Right atrium auricular region (tissue), 2 donors: ENCODE results near the gene NTN5. TPM values are rescaled to one million over a fixed set of nuclear protein-coding genes. Genes with fewer than 3 reads are reported as not detected.
"Not testable (repeated sequence)": the region's sequence is repeated elsewhere in the genome, so short reads cannot be mapped to it uniquely, and the experiment has no call there.

ENCODE experiments used
- DNase-seq: peaks from one replicate; pipeline ENCODE4 v3.0.0-alpha.2; 2019; ENCODE audit warnings: low spot score
- H3K27ac ChIP-seq, 2 donors: fragments of 200-600 bp; sonication (generic); 1 replicate in 1 of 2; 2 replicates in 1 of 2; pipeline ENCODE4 v1.5.1; 2016 to 2019
- H3K27me3 ChIP-seq, 2 donors: fragments of 200-600 bp; sonication (generic); one replicate each; pipeline versions ENCODE4 v1.5.1 to v1.6.0; 2017 to 2019
- H3K36me3 ChIP-seq: fragments of 200-600 bp; sonication (generic); one replicate; pipeline ENCODE4 v1.5.1; 2016
- H3K4me1 ChIP-seq, 2 donors: fragments of 200-600 bp; sonication (generic); one replicate each; pipeline versions ENCODE4 v1.5.1 to v1.6.0; 2017 to 2019
- H3K4me3 ChIP-seq, 2 donors: fragments of 200-600 bp; sonication (generic); 1 replicate in 1 of 2; 2 replicates in 1 of 2; pipeline ENCODE4 v1.5.1; 2017 to 2019; ENCODE audit warnings: mild to moderate bottlenecking in 1 of 2, moderate library complexity in 1 of 2
- H3K9me3 ChIP-seq, 2 donors: fragments of 200-600 bp; sonication (generic); one replicate each; pipeline ENCODE4 v1.5.1; 2019
- total RNA-seq, 2 donors: library from RNA; depleted of rRNA; stranded (reverse); fragments of >200 nt; gene quantifications; one replicate each; pipeline ENCODE4 v1.1.0, GENCODE V29; 2016
- TF ChIP-seq, protein P1 (sequence below), 2 donors: fragments of 200-600 bp; sonication (generic); IDR thresholded peaks; one replicate each; pipeline ENCODE4 v1.5.1; 2019; ENCODE audit warnings: antibody characterized with exemption in 2 of 2

NTN5 gene
- total RNA-seq, 2 donors from 2014 or later: 0.16 TPM; not detected in 1

DNA sequence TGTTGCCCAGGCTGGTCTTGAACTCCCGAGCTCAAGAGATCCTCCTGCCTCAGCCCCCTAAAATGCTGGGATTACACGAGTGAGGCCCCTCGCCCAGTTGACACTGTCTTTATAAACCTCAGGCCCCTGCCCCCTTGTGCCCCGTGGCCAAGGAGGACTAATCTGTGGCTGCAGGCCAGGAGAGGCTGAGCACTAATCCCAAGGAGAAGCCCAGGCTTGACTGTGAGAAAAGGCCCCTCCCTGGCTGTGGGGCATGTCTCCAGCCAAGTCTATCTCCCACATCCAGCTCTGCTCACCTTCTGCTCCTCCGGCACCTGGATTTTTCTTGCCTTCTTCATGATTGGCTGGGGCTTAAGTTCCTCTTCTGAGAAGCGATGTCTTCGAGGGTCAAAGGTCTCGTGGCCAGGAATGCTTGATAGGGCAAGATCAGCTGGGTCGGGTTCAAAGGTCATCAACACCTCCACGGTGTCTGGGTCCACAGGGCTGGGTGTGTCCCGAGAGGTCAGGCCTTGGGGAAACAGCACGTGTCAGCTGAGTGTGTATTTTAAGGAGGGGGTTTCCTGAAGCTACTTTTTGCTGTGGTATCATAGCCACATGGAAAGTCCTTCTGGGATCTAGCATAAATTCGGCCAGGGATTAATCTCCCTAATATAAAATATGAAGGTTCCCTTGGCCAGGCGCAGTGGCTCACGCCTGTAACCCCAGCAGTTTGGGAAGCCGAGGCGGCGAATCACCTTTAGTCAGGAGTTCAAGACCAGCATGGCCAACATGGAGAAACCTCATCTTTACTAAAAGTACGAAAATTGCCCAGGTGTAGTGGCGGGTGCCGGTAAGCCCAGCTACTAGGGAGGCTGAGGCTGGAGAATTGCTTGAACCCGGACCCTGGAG, 39.4 kb downstream of the NTN5 start:
- Histone ChIP-seq H3K4me1 (peaks cover 0 to 75% of the 10 kb centered on the region in 2 donors), H3K27me3 (no peaks in the 10 kb centered on the region), H3K27ac (peak overlapping the region; percentile 97 to 98), H3K9me3 (no peaks in the 10 kb centered on the region), H3K36me3 (no peaks in the 10 kb centered on the region), H3K4me3 (peak overlapping the region in 1 of 2 donors; percentile 78)
- DNase-seq: no peak
- TF ChIP-seq, protein P1, sequence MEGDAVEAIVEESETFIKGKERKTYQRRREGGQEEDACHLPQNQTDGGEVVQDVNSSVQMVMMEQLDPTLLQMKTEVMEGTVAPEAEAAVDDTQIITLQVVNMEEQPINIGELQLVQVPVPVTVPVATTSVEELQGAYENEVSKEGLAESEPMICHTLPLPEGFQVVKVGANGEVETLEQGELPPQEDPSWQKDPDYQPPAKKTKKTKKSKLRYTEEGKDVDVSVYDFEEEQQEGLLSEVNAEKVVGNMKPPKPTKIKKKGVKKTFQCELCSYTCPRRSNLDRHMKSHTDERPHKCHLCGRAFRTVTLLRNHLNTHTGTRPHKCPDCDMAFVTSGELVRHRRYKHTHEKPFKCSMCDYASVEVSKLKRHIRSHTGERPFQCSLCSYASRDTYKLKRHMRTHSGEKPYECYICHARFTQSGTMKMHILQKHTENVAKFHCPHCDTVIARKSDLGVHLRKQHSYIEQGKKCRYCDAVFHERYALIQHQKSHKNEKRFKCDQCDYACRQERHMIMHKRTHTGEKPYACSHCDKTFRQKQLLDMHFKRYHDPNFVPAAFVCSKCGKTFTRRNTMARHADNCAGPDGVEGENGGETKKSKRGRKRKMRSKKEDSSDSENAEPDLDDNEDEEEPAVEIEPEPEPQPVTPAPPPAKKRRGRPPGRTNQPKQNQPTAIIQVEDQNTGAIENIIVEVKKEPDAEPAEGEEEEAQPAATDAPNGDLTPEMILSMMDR (IDR thresholded peaks at IDR 0.05): no peak

DNA sequence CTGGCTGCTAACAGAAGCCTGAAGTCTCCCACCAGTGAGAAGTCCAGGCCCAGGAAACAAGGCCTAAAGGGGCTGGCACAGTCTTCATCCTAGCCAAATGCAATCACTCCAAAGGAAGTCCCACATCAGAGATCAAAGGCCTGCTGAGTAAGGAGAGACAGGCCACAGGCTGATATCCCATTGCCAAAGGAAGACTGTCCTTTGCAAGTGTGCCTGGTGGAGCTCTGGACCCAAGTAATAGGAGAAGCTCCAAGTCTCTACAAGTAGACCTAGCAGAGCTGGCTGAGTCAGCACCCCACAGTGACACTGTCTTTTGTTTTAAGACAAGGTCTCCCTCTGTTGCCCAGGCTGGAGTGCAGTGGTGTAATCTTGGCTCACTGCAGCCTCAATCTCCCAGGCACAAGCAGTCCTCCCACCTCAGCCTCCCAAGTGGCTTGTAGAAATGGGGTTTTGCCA, 40.1 kb downstream of the NTN5 start:
- Histone ChIP-seq H3K9me3 (no peaks in the 10 kb centered on the region), H3K4me3 (no peak overlapping the region), H3K27ac (peak overlapping the region in 1 of 2 donors; percentile 98), H3K27me3 (no peaks in the 10 kb centered on the region), H3K4me1 (peaks cover 0 to 74% of the 10 kb centered on the region in 2 donors), H3K36me3 (no peaks in the 10 kb centered on the region)
- no peak for DNase-seq
- TF ChIP-seq, protein P1 (IDR thresholded peaks at IDR 0.05): no peak

DNA sequence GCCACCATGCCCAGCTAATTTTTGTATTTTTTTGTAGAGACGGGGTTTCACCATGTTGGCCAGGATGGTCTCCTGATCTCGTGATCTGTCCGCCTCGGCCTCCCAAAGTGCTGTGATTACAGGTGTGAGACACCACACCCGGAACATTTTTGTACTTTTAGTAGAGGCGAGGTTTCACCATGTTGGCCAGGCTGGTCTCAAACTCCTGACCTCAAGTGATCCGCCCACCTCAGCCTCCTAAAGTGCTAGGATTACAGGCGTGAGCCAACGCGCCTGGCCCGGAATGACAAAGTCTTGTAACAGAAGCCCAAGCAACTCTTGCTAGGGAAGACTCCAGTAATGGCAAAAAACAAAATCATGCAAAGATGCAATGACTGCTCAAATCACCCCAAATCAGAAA, 40.5 kb downstream of the NTN5 start:
- not testable (repeated sequence) for H3K9me3 ChIP-seq, H3K27me3 ChIP-seq, DNase-seq, H3K36me3 ChIP-seq, H3K4me3 ChIP-seq
- Histone ChIP-seq H3K4me1 (peaks cover 0 to 74% of the 10 kb centered on the region in 2 donors), H3K27ac (peak overlapping the region in 1 of 2 donors; percentile 98)

DNA sequence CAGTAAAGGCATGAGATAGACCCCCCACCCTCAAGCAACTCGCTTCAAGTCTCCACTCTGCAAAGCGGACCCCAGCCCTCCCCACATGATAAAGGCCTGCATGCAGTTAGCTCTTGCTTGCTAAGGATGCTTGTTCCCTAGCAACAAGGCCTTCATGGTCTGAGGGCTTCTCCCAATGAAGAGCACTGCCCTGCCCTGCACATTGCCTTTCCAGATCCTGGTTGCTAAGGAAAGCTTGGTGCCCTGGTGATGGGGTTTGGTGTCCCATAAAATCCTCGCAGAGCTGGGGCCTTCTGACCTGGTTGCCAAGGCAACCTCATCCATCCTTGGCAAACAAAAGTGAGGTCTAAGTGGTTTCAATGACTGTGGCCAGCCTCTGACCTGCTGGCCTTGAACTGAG, 41.6 kb downstream of the NTN5 start:
- DNase-seq: no peak
- Histone ChIP-seq H3K9me3 (no peaks in the 10 kb centered on the region), H3K36me3 (peaks cover 1% of the 10 kb centered on the region), H3K27me3 (no peaks in the 10 kb centered on the region), H3K27ac (peak overlapping the region; percentile 80 to 89), H3K4me3 (peak overlapping the region in 1 of 2 donors; percentile 32), H3K4me1 (peaks cover 0 to 63% of the 10 kb centered on the region in 2 donors)
- TF ChIP-seq, protein P1 (IDR thresholded peaks at IDR 0.05): no peak

- Histone ChIP-seq H3K36me3 (peaks cover 7% of the 10 kb centered on the region), H3K27ac (peak overlapping the region; percentile 80 to 89), H3K4me3 (peak overlapping the region in 1 of 2 donors; percentile 32), H3K27me3 (no peaks in the 10 kb centered on the region), H3K4me1 (peaks cover 0 to 58% of the 10 kb centered on the region in 2 donors), H3K9me3 (no peaks in the 10 kb centered on the region)
- DNase-seq: peak; percentile 87
- TF ChIP-seq, protein P1 (IDR thresholded peaks at IDR 0.05): peak in 1 of 2 donors; percentile 55
Measured at GRCh38 chr19:48630296-48631063, 42.3 kb downstream of the NTN5 start.
